Neural progenitor cell (in vitro differentiated cells): ENCODE results near the gene GABRD. TPM values are rescaled to one million over a fixed set of nuclear protein-coding genes. Genes with fewer than 3 reads are reported as not detected.

Experiments used
- DNase-seq: peaks from one replicate; pipeline ENCODE4 v3.0.0-alpha.2; 2016; ENCODE audit warnings: low spot score
- H2AFZ ChIP-seq: fragments of 200-600 bp; sonication (generic); replicated peaks from 2 replicates; pipeline ENCODE4 v1.6.1; 2016; ENCODE audit warnings: antibody characterized with exemption
- H3F3A ChIP-seq: fragments of 200-600 bp; sonication (generic); 2 replicates; pipeline ENCODE4 v1.6.1; 2016; ENCODE audit warnings: antibody characterized with exemption, low read depth
- H3K27ac ChIP-seq: fragments of 200-600 bp; sonication (generic); 2 replicates; pipeline ENCODE4 v1.5.1; 2016; ENCODE audit warnings: mild to moderate bottlenecking
- H3K27me3 ChIP-seq: fragments of 200-600 bp; sonication (generic); 2 replicates; pipeline ENCODE4 v1.6.1; 2016; ENCODE audit warnings: mild to moderate bottlenecking, moderate library complexity
- H3K36me3 ChIP-seq: fragments of 200-600 bp; sonication (generic); 2 replicates; pipeline ENCODE4 v1.5.1; 2016
- H3K4me1 ChIP-seq: fragments of 200-600 bp; sonication (generic); 2 replicates; pipeline ENCODE4 v1.6.1; 2016; ENCODE audit warnings: mixed run types
- H3K4me2 ChIP-seq: fragments of 200-600 bp; sonication (generic); 2 replicates; pipeline ENCODE4 v1.6.1; 2016
- H3K4me3 ChIP-seq: fragments of 200-600 bp; sonication (generic); 2 replicates; pipeline ENCODE4 v1.5.1; 2016
- H3K79me2 ChIP-seq: fragments of 200-600 bp; sonication (generic); 2 replicates; pipeline ENCODE4 v1.6.1; 2016; ENCODE audit warnings: low read depth
- H3K9ac ChIP-seq: fragments of 200-600 bp; sonication (generic); 2 replicates; pipeline ENCODE4 v1.6.1; 2016
- H3K9me3 ChIP-seq: fragments of 200-600 bp; sonication (generic); 2 replicates; pipeline ENCODE4 v1.5.1; 2016; ENCODE audit warnings: low read depth
- H4K20me1 ChIP-seq: fragments of 200-600 bp; sonication (generic); 2 replicates; pipeline ENCODE4 v1.6.1; 2016; ENCODE audit warnings: low read depth
- H3K27ac Mint-ChIP-seq: 3 replicates; pipeline ENCODE4 v1.8.0; 2021; ENCODE audit warnings: mixed read lengths
- H3K27me3 Mint-ChIP-seq: 2 replicates; pipeline ENCODE4 v1.8.0; 2022; ENCODE audit warnings: low read depth, mild to moderate bottlenecking, inconsistent platforms, moderate library complexity, mixed read lengths; ENCODE audit not compliant: insufficient read depth
- H3K36me3 Mint-ChIP-seq: 3 replicates; pipeline ENCODE4 v1.8.0; 2021; ENCODE audit warnings: mixed read lengths
- H3K4me1 Mint-ChIP-seq: 3 replicates; pipeline ENCODE4 v1.8.0; 2021; ENCODE audit warnings: mixed read lengths
- H3K4me3 Mint-ChIP-seq: 3 replicates; pipeline ENCODE4 v1.8.0; 2021; ENCODE audit warnings: mild to moderate bottlenecking, moderate library complexity, mixed read lengths
- H3K9me3 Mint-ChIP-seq: 3 replicates; pipeline ENCODE4 v1.8.0; 2020; ENCODE audit warnings: mixed read lengths
- CTCF ChIP-seq: fragments of 200-600 bp; sonication (generic); IDR thresholded peaks from 2 replicates; pipeline ENCODE4 v1.5.1; 2017; ENCODE audit warnings: antibody characterized with exemption, mild to moderate bottlenecking
- EZH2 ChIP-seq: fragments of 200-600 bp; sonication (generic); IDR thresholded peaks from 2 replicates; pipeline ENCODE4 v1.6.1; 2017; ENCODE audit warnings: antibody characterized with exemption, mild to moderate bottlenecking, moderate library complexity
- EZH2phosphoT487 ChIP-seq: fragments of 200-600 bp; sonication (generic); IDR thresholded peaks from 2 replicates; pipeline ENCODE4 v1.6.1; 2017; ENCODE audit warnings: antibody characterized with exemption
- total RNA-seq: library from RNA; depleted of rRNA; stranded (reverse); fragments of >200 nt; gene quantifications from 2 replicates; pipeline ENCODE4 v1.2.3, GENCODE V29; 2015; ENCODE audit warnings: low replicate concordance

Gene GABRD
- total RNA-seq, 1 donor from 2014 or later = 0.45 TPM

GRCh38 chr1:2067981-2068380 is 48.8 kb downstream of the GABRD start:
- H3K4me2 ChIP-seq = no peak overlapping the region
- no peak overlapping the region for H3K9ac ChIP-seq
- Mint-ChIP-seq H3K9me3 (peaks cover 27% of the 10 kb centered on the region), H3K27ac (no peak overlapping the region), H3K27me3 (peaks cover 7% of the 10 kb centered on the region), H3K4me1 (peaks cover 7% of the 10 kb centered on the region), H3K36me3 (peaks cover 17% of the 10 kb centered on the region), H3K4me3 (no peak overlapping the region)
- no peaks in the 10 kb centered on the region for H3K27me3 ChIP-seq
- peaks cover 6% of the 10 kb centered on the region for H3K4me1 ChIP-seq
- no peaks in the 10 kb centered on the region for H3F3A ChIP-seq
- peaks cover 16% of the 10 kb centered on the region for H3K79me2 ChIP-seq
- TF ChIP-seq EZH2 (no peak), CTCF (no peak), EZH2phosphoT487 (no peak)
- peaks cover 7% of the 10 kb centered on the region for H3K36me3 ChIP-seq
- peaks cover 12% of the 10 kb centered on the region for H4K20me1 ChIP-seq
- no peak overlapping the region for H2AFZ ChIP-seq
- no peak overlapping the region for H3K27ac ChIP-seq
- no peak for DNase-seq
- no peaks in the 10 kb centered on the region for H3K9me3 ChIP-seq
- H3K4me3 ChIP-seq = no peak overlapping the region

GRCh38 chr1:2068951-2069350 is 49.8 kb downstream of the GABRD start:
- no peaks in the 10 kb centered on the region for H3F3A ChIP-seq
- no peak overlapping the region for H3K4me2 ChIP-seq
- peaks cover 22% of the 10 kb centered on the region for H4K20me1 ChIP-seq
- H3K4me3 Mint-ChIP-seq = no peak overlapping the region
- peaks cover 6% of the 10 kb centered on the region for H3K36me3 ChIP-seq
- no peak overlapping the region for H3K9ac ChIP-seq
- peaks cover 16% of the 10 kb centered on the region for H3K4me1 ChIP-seq
- no peak overlapping the region for H2AFZ ChIP-seq
- H3K79me2 ChIP-seq = peaks cover 19% of the 10 kb centered on the region
- H3K9me3 Mint-ChIP-seq = peaks cover 22% of the 10 kb centered on the region
- DNase-seq = no peak
- peaks cover 15% of the 10 kb centered on the region for H3K36me3 Mint-ChIP-seq
- H3K4me1 Mint-ChIP-seq = peaks cover 13% of the 10 kb centered on the region
- H3K27ac ChIP-seq = no peak overlapping the region
- H3K27ac Mint-ChIP-seq = no peak overlapping the region
- TF ChIP-seq EZH2phosphoT487 (no peak), EZH2 (no peak), CTCF (no peak)
- peaks cover 7% of the 10 kb centered on the region for H3K27me3 Mint-ChIP-seq
- H3K27me3 ChIP-seq = no peaks in the 10 kb centered on the region
- no peaks in the 10 kb centered on the region for H3K9me3 ChIP-seq
- no peak overlapping the region for H3K4me3 ChIP-seq

- Histone ChIP-seq H3K4me1 (peaks cover 25% of the 10 kb centered on the region), H3K4me3 (no peak overlapping the region), H3K36me3 (no peaks in the 10 kb centered on the region), H3F3A (no peaks in the 10 kb centered on the region), H4K20me1 (peaks cover 23% of the 10 kb centered on the region), H2AFZ (no peak overlapping the region), H3K79me2 (peaks cover 24% of the 10 kb centered on the region), H3K27me3 (no peaks in the 10 kb centered on the region), H3K27ac (no peak overlapping the region), H3K9me3 (no peaks in the 10 kb centered on the region), H3K4me2 (no peak overlapping the region), H3K9ac (no peak overlapping the region)
- Mint-ChIP-seq H3K27me3 (peaks cover 7% of the 10 kb centered on the region), H3K4me1 (peaks cover 23% of the 10 kb centered on the region), H3K9me3 (peaks cover 13% of the 10 kb centered on the region), H3K27ac (no peak overlapping the region), H3K36me3 (peaks cover 8% of the 10 kb centered on the region), H3K4me3 (no peak overlapping the region)
- no peak for TF ChIP-seq CTCF
- no peak for TF ChIP-seq EZH2phosphoT487
- TF ChIP-seq EZH2 = no peak
- no peak for DNase-seq
These were observed 50.9 kb downstream of the GABRD start for GRCh38 chr1:2070016-2070415.
